ENCODE results near the gene UBE2I. TPM values are rescaled to one million over a fixed set of nuclear protein-coding genes. Genes with fewer than 3 reads are reported as not detected.

UBE2I gene
- total and polyA plus RNA-seq, 3 donors from 2014 or later, result 116 to 143 (median 127) TPM

DNA sequence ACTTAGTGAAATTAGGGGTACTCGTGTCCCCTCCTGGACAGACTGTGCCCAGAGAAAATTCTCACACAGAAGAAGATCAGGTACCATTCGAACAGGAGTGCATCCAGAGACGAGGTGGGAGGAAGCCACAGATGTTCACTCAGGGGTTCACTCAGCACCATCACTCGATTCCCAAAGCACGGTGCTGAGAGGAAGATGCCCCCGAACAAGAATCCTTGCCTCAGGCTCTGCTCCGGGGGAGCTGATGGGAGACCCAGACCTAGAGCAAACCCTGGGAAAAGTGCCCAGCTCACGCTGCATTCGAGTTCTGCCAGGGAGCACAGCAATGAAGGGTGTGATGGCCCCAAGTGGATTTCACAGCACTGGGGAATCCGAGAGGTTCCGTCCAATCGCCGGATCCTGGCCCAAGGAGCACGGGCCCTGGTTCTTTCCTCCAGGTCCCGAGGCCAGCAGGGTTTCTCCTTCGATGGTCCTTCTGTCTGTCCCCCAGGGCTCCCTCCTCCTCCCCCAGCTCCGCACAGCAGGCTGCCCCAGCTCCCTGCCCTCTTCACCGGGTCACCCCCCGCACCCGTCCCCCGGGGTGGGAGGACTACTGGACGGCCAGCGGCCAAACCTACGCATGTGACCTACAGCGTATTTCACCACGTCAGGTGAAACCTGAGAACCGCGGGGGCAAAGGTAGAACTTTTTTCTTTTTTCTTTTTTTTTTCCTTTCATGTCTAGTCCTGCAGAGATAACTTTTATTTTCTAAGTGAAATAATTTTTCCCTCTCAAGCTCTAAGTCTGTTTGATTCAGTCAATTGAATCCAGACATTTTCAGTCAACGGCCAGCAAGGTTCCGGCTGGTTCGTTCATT is 10.2 kb upstream of the UBE2I start:
- no peaks in the 10 kb centered on the region for H3K4me1 ChIP-seq
- intact Hi-C loops (cut with DNase I; ENCODE audit: low total_unique reads), result no loop called here
- no peak for DNase-seq
- 70% methylated on average over 21 to 31 of the region's 31 CpGs for WGBS, 2 donors
- H3K36me3 ChIP-seq (ENCODE audit: low read depth, missing control alignments), result no peaks in the 10 kb centered on the region
- TF ChIP-seq CTCF (IDR thresholded peaks at IDR 0.05), result no peak
- no peaks in the 10 kb centered on the region for H3K27me3 ChIP-seq
- no peaks in the 10 kb centered on the region for H3K9me3 ChIP-seq
- no peak overlapping the region for H3K4me3 ChIP-seq
- H3K27ac ChIP-seq, result no peak overlapping the region

DNA sequence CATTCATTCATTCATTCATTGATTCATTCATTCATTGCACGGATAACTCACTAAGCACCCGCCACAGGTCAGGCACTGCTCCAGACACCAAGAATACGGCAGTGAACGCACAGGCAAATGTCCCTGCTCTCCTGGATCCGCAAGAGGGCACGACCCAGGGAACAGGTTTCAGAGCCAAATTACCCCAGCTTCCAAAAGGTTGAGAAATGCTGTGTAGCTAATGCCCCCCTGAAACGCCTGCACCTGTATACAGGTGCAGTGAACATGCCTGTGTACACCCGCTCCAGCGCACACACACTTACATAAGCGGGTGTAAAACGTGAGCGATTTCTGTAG is 9.6 kb upstream of the UBE2I start:
- no peak overlapping the region for H3K4me3 ChIP-seq
- H3K9me3 ChIP-seq, result no peaks in the 10 kb centered on the region
- WGBS, 2 donors, result 80 to 85% methylated on average over 12 of the region's 12 CpGs
- intact Hi-C loops (cut with DNase I; ENCODE audit: low total_unique reads), result no loop called here
- TF ChIP-seq POLR2A (IDR thresholded peaks at IDR 0.05), result no peak
- no peak for TF ChIP-seq CTCF (IDR thresholded peaks at IDR 0.05)
- H3K36me3 ChIP-seq (ENCODE audit: low read depth, missing control alignments), result no peaks in the 10 kb centered on the region
- no peaks in the 10 kb centered on the region for H3K27me3 ChIP-seq
- no peak overlapping the region for H3K27ac ChIP-seq
- DNase-seq, result no peak
- no peaks in the 10 kb centered on the region for H3K4me1 ChIP-seq

- Histone ChIP-seq H3K4me1 (no peaks in the 10 kb centered on the region), H3K27me3 (no peaks in the 10 kb centered on the region), H3K4me3 (no peak overlapping the region), H3K36me3 (ENCODE audit: low read depth, missing control alignments) (no peaks in the 10 kb centered on the region), H3K27ac (no peak overlapping the region), H3K9me3 (no peaks in the 10 kb centered on the region)
- 28 to 60% methylated on average over 1 to 42 of the region's 42 CpGs for WGBS, 2 donors
- TF ChIP-seq POLR2A (IDR thresholded peaks at IDR 0.05) (no peak), CTCF (IDR thresholded peaks at IDR 0.05) (peak; percentile 45 to 68 (median 58))
- DNase-seq, result peak; percentile 69
- intact Hi-C loops (cut with DNase I; ENCODE audit: low total_unique reads), result no loop called here
Observed at GRCh38 chr16:1300664-1301476, 8.6 kb upstream of the UBE2I start.

- H3K27me3 ChIP-seq, result no peaks in the 10 kb centered on the region
Observed at GRCh38 chr16:1301562-1301961, 7.9 kb upstream of the UBE2I start.

More at GRCh38 chr16:1301562-1301961, 7.9 kb upstream of the UBE2I start:
- Histone ChIP-seq H3K4me1 (no peaks in the 10 kb centered on the region), H3K27ac (no peak overlapping the region), H3K4me3 (no peak overlapping the region), H3K36me3 (ENCODE audit: low read depth, missing control alignments) (no peaks in the 10 kb centered on the region), H3K9me3 (no peaks in the 10 kb centered on the region)
- TF ChIP-seq POLR2A (IDR thresholded peaks at IDR 0.05) (no peak), CTCF (IDR thresholded peaks at IDR 0.05) (no peak)
- 76 to 81% methylated on average over 11 to 12 of the region's 12 CpGs for WGBS, 2 donors
- no peak for DNase-seq
- intact Hi-C loops (cut with DNase I; ENCODE audit: low total_unique reads), result no loop called here
